Pancreas (tissue), 10 donors: ENCODE measurements around the gene OR4D10. TPM values are rescaled to one million over a fixed set of nuclear protein-coding genes. Genes with fewer than 3 reads are reported as not detected.
"Not testable (repeated sequence)": the region's sequence is repeated elsewhere in the genome, so short reads cannot be mapped to it uniquely, and the experiment has no call there.

Experiments used
- ATAC-seq, 4 donors: fragments of 200-7000 bp; cut with Tn5 transposase; one replicate each; pipeline versions ENCODE4 v1.8.0 to v1.9.1; 2020; ENCODE audit warnings: mild to moderate bottlenecking in 4 of 4, moderate library complexity in 4 of 4
- DNase-seq, 6 donors: peaks; one replicate each; pipeline ENCODE4 v3.0.0-alpha.2; 2020
- FAIRE-seq: peaks from 2 replicates; lab custom pipeline; 2012; peaks lifted over from hg19 to GRCh38; lab: Jason Lieb, UNC
- H3K27ac ChIP-seq, 4 donors: fragments of 200-600 bp; sonication (generic); 1 replicate in 3 of 4; 2 replicates in 1 of 4; pipeline versions ENCODE4 v1.5.0 to v1.8.0; 2020
- H3K27me3 ChIP-seq, 4 donors: fragments of 200-600 bp; one replicate each; pipeline ENCODE4 v1.8.0; 2021
- H3K36me3 ChIP-seq, 3 donors: fragments of 200-600 bp; sonication (generic) in 1 of 3; one replicate each; pipeline versions ENCODE4 v1.5.0 to v1.8.0; 2020 to 2021
- H3K4me1 ChIP-seq, 3 donors: fragments of 200-600 bp; one replicate each; pipeline ENCODE4 v1.8.0; 2021
- H3K4me3 ChIP-seq, 4 donors: fragments of 200-600 bp; sonication (generic) in 2 of 4; one replicate each; pipeline versions ENCODE4 v1.5.0 to v1.8.0; 2020 to 2021
- H3K9me3 ChIP-seq, 4 donors: fragments of 200-600 bp; one replicate each; pipeline ENCODE4 v1.8.0; 2021
- WGBS, 2 donors: extraction: QIAGEN DNeasy Blood & Tissue Kit; methylation state at CpG; one replicate each; pipeline ENCODE4 v1.1.7; 2013; 5-methylcytosine and 5-hydroxymethylcytosine counted together
- intact Hi-C, 3 donors: fragments of 100-400 bp; cut with DNase I; formaldehyde crosslinking; loops; one replicate each; pipeline versions ENCODE4 v1.11.1 to v1.14.2; 2022
- polyA plus RNA-seq, 2 donors: library from polyadenylated mRNA; stranded (reverse); fragments of 200-250 nt; gene quantifications; one replicate each; pipeline ENCODE4 v1.2.3, GENCODE V29; 2013
- total RNA-seq, 6 donors: library from RNA; stranded (reverse); fragmentation: NEBNext Ultra II Directional in 4 of 6; extraction: Animal tissue kit (Norgen Biotek cat#: 25700) in 4 of 6; gene quantifications; one replicate each; pipeline versions ENCODE4 v1.2.1 to v1.2.4, GENCODE V29; 2021 to 2023
- TF ChIP-seq, protein P1 (sequence below), 4 donors: fragments of 200-600 bp; sonication (generic) in 3 of 4; IDR thresholded peaks; one replicate each; pipeline versions ENCODE4 v1.5.0 to v1.8.0; 2021; ENCODE audit warnings: antibody characterized with exemption in 4 of 4
- donor health status: healthy with polysubstance abuse.
- donor health status: DM: no; HTN: no; CAD: no; lungs with moderate emphysema.
- donor health status: DM: no; HTN: no; CAD: no.
- donor health status: control.
- donor health status: control.
- donor health status: Bipolar disorder and iron deficiency.
- donor health status: DM: yes; HTN: yes; CAD: no.
- donor health status: DM: no; HTN: no; CAD: no.
- donor health status: DM: no; HTN: no; CAD: no.
- donor health status: DM: yes; HTN: yes; CAD: no.

Gene OR4D10
- total and polyA plus RNA-seq, 8 donors: not detected

- Histone ChIP-seq H3K27ac (no peak overlapping the region), H3K9me3 (no peaks in the 10 kb centered on the region), H3K36me3 (no peaks in the 10 kb centered on the region), H3K4me1 (peaks cover 0 to 4% (median 0%) of the 10 kb centered on the region in 3 donors), H3K4me3 (no peak overlapping the region), H3K27me3 (no peaks in the 10 kb centered on the region)
- WGBS, 2 donors: 76 to 79% methylated on average over 3 of the region's 3 CpGs
- DNase-seq (no peak), ATAC-seq (no peak), FAIRE-seq (no peak)
- TF ChIP-seq, protein P1, sequence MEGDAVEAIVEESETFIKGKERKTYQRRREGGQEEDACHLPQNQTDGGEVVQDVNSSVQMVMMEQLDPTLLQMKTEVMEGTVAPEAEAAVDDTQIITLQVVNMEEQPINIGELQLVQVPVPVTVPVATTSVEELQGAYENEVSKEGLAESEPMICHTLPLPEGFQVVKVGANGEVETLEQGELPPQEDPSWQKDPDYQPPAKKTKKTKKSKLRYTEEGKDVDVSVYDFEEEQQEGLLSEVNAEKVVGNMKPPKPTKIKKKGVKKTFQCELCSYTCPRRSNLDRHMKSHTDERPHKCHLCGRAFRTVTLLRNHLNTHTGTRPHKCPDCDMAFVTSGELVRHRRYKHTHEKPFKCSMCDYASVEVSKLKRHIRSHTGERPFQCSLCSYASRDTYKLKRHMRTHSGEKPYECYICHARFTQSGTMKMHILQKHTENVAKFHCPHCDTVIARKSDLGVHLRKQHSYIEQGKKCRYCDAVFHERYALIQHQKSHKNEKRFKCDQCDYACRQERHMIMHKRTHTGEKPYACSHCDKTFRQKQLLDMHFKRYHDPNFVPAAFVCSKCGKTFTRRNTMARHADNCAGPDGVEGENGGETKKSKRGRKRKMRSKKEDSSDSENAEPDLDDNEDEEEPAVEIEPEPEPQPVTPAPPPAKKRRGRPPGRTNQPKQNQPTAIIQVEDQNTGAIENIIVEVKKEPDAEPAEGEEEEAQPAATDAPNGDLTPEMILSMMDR (IDR thresholded peaks at IDR 0.05): no peak
- intact Hi-C loops: no loop called here
These were observed 7.2 kb downstream of the OR4D10 start for GRCh38 chr11:59480359-59480758.

DNA sequence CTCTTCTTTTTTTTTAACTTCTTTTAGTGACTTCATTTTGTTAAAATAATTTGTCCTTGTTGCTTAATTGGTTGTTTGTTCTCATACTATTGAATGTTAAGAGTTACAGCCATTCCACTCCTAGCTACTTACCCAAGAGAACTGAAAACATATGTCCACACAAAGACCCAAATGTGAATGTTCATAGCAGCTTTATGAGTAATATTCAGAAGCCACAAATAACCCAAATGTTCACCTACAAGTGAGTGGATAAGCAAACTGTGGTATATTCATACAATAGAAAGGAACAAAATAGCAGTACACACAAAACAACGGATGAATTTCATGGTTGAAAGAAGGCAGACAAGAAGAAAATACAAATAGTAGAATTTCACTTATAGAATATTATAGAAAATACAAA is 28.8 kb downstream of the OR4D10 start:
- WGBS, 2 donors: 34 to 79% methylated on average over 1 of the region's 1 CpG
- TF ChIP-seq, protein P1 (IDR thresholded peaks at IDR 0.05): no peak
- FAIRE-seq (no peak), ATAC-seq (no peak), DNase-seq (no peak)
- no peak overlapping the region for H3K4me3 ChIP-seq
- no peaks in the 10 kb centered on the region for H3K4me1 ChIP-seq
- no peaks in the 10 kb centered on the region for H3K27me3 ChIP-seq
- intact Hi-C loops: no loop called here
- H3K36me3 ChIP-seq: no peaks in the 10 kb centered on the region
- H3K27ac ChIP-seq: no peak overlapping the region
- no peaks in the 10 kb centered on the region for H3K9me3 ChIP-seq

DNA sequence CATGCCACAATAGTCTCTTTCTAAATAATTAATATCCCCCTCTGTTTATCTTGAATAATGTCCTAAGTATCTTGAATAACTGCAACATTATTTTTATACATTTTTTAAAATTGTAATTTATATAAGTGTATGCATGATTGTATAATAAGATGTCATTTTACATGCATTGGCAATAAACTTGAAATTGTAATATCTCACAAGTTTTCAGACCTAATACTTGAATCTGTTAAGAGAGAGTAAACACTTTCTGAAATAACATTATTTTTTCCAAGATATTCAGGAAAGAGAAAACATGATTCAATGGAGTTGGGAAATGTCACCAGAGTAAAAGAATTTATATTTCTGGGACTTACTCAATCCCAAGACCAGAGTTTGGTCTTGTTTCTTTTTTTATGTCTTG is 30.2 kb downstream of the OR4D10 start, which contains the start of gene OR4D11:
Gene OR4D11, plus strand, starts transcription at position 301 of the 400 bp plus-strand sequence. Its CDS starts 0 bp downstream, at position 301.
- intact Hi-C loops: no loop called here
- DNase-seq (no peak), ATAC-seq (no peak), FAIRE-seq (no peak)
- Histone ChIP-seq H3K4me1 (no peaks in the 10 kb centered on the region), H3K9me3 (no peaks in the 10 kb centered on the region), H3K4me3 (no peak within 1 kb of the TSS), H3K36me3 (no peaks in the 10 kb centered on the region), H3K27ac (no peak within 1 kb of the TSS), H3K27me3 (no peaks in the 10 kb centered on the region)
- TF ChIP-seq, protein P1 (IDR thresholded peaks at IDR 0.05): no peak

- DNase-seq (no peak), FAIRE-seq (no peak), ATAC-seq (peak in 2 of 4 donors; percentile 34 to 43)
- no peaks in the 10 kb centered on the region for H3K4me1 ChIP-seq
- intact Hi-C loops: no loop called here
- H3K27ac ChIP-seq: no peak within 1 kb of the TSS
- TF ChIP-seq, protein P1 (IDR thresholded peaks at IDR 0.05): no peak
- H3K36me3 ChIP-seq: no peaks in the 10 kb centered on the region
- no peak within 1 kb of the TSS for H3K4me3 ChIP-seq
- no peaks in the 10 kb centered on the region for H3K9me3 ChIP-seq
- 36 to 58% methylated on average over 2 of the region's 2 CpGs for WGBS, 2 donors
- no peaks in the 10 kb centered on the region for H3K27me3 ChIP-seq
These were observed 38.0 kb downstream of the OR4D10 start, which contains the start of gene OR4D9 for GRCh38 chr11:59510941-59511589. OR4D9 (plus strand) TSS chr11:59511539; CDS start chr11:59514913, 3,374 bp downstream.

DNA sequence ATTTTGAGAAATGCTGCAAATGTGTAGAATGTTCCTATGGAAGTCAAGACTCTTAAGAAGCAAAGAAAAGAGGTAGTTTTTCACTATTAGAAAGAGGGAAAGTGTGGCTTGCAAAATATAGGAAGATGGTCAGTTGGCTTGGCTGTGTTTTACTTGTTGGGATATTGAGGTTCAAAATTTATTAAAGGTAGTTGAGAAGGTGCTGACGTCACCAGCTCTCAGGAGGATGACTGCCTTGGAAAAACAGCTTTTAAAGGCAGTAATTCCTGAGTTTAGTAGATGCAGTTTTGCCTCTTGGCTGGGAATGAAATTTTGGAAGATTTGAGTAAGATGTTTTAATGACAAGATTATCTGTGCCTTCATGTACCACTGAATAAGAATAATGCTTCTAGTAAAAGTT is 38.6 kb downstream of the OR4D10 start:
- H3K27me3 ChIP-seq: no peaks in the 10 kb centered on the region
- WGBS, 2 donors: 39 to 57% methylated on average over 1 of the region's 1 CpG

GRCh38 chr11:59520139-59520538 is 47.0 kb downstream of the OR4D10 start:
- WGBS, 2 donors: 43 to 45% methylated on average over 2 of the region's 2 CpGs
- intact Hi-C loops, H3K9me3 ChIP-seq, H3K27ac ChIP-seq, FAIRE-seq, H3K36me3 ChIP-seq, H3K4me3 ChIP-seq, ATAC-seq, H3K4me1 ChIP-seq, H3K27me3 ChIP-seq, DNase-seq: not testable (repeated sequence)

More for the DNA sequence above, 38.6 kb downstream of the OR4D10 start:
- intact Hi-C loops: no loop called here
- FAIRE-seq (no peak), ATAC-seq (no peak), DNase-seq (no peak)
- no peaks in the 10 kb centered on the region for H3K36me3 ChIP-seq
- H3K4me3 ChIP-seq: no peak overlapping the region
- no peaks in the 10 kb centered on the region for H3K4me1 ChIP-seq
- H3K9me3 ChIP-seq: no peaks in the 10 kb centered on the region
- TF ChIP-seq, protein P1 (IDR thresholded peaks at IDR 0.05): no peak
- no peak overlapping the region for H3K27ac ChIP-seq
